ENCODE measurements around the gene QPCT.
A peak's percentile ranks its signal among the peaks of the same experiment; 100 is the strongest.

- TF ChIP-seq POLR2AphosphoS5 (IDR thresholded peaks at IDR 0.05; ENCODE audit: low read depth, low read length) (0 out of 2 replicates have a peak, but pooled peaks have one; percentile 8), SPI1 (IDR thresholded peaks at IDR 0.05; ENCODE audit: low read depth, low read length) (no peak), POLR2A (IDR thresholded peaks at IDR 0.05; ENCODE audit: low read depth, low read length) (no peak), TAF1 (IDR thresholded peaks at IDR 0.05; ENCODE audit: low read depth, low read length) (no peak)
These were observed 20.0 kb upstream of the QPCT start for GRCh38 chr2:37324536-37324785.

All from GM12891 (cell line).